ENCODE measurements around the gene ZSCAN5A.
"Not testable (repeated sequence)": the region's sequence is repeated elsewhere in the genome, so short reads cannot be mapped to it uniquely, and the experiment has no call there.

ZSCAN5A gene

DNA sequence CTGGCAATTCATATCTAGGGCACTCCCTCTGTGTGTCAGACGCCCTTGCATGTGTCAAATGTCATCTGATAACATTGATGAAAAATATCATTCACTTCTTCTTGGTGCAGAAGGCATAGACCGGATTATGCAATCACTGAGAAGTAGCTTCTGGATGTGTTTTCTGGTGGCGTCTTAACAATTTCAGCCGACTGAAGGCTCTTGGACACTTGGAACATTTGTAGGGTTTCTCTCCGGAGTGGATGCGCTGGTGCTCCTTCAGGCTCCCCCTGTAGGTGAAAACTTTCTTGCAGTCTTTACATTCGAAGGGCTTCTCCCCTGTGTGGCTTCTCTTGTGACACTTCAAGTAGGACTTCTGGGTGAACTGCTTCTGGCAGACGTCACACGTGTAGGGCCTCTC, 93.2 kb downstream of the ZSCAN5A start:
- not testable (repeated sequence) for H3K4me1 ChIP-seq (ENCODE audit: control insufficient read depth in 1 of 2, insufficient read depth in 2 of 2, low read length in 2 of 2); H2BK12ac ChIP-seq (ENCODE audit: low read length); H3K36me3 ChIP-seq (ENCODE audit: control insufficient read depth in 1 of 2, insufficient read depth in 2 of 2, low read length in 2 of 2); H3K14ac ChIP-seq (ENCODE audit: low read length); H3K79me2 ChIP-seq (ENCODE audit: control insufficient read depth, insufficient read depth, low read length, poor library complexity); H3K9ac ChIP-seq (ENCODE audit: low read length); H3K79me1 ChIP-seq (ENCODE audit: low read length); H4K8ac ChIP-seq (ENCODE audit: low read depth, low read length); H3K27me3 ChIP-seq (ENCODE audit: insufficient read depth, low read length); H3K9me3 ChIP-seq (ENCODE audit: insufficient read depth, low read depth, low read length); H2BK120ac ChIP-seq (ENCODE audit: insufficient read depth, low read length, poor library complexity); H4K91ac ChIP-seq (ENCODE audit: low read depth, low read length); H3K4me3 ChIP-seq (ENCODE audit: low read depth, low read length); H3K4ac ChIP-seq (ENCODE audit: low read depth, low read length); H3K23ac ChIP-seq (ENCODE audit: low read length); H2AK5ac ChIP-seq (ENCODE audit: low read length); H4K12ac ChIP-seq (ENCODE audit: low read depth, low read length); H3K27ac ChIP-seq (ENCODE audit: low read depth, low read length); H3K18ac ChIP-seq (ENCODE audit: low read length); H2AFZ ChIP-seq (ENCODE audit: insufficient read depth, low read length, poor library complexity); H3K4me2 ChIP-seq (ENCODE audit: low read length); H2BK5ac ChIP-seq (ENCODE audit: low read depth, low read length, poor library complexity)
- peak; percentile 8 to 72 for DNase-seq
- no CpG with 5 or more reads among the region's 9 CpGs for WGBS (ENCODE audit: extremely low coverage, insufficient coverage, insufficient read length)

GRCh38 chr19:56218961-56219360, 95.7 kb downstream of the ZSCAN5A start:
- Histone ChIP-seq H3K36me3 (ENCODE audit: control insufficient read depth in 1 of 2, insufficient read depth in 2 of 2, low read length in 2 of 2) (no peaks in the 10 kb centered on the region), H3K4me3 (ENCODE audit: low read depth, low read length) (no peak overlapping the region), H2BK5ac (ENCODE audit: low read depth, low read length, poor library complexity) (no peak overlapping the region), H4K12ac (ENCODE audit: low read depth, low read length) (no peak overlapping the region), H3K27ac (ENCODE audit: low read depth, low read length) (no peak overlapping the region), H3K4me1 (ENCODE audit: control insufficient read depth in 1 of 2, insufficient read depth in 2 of 2, low read length in 2 of 2) (peaks cover 7% of the 10 kb centered on the region in 2 experiments), H3K4me2 (ENCODE audit: low read length) (no peak overlapping the region), H3K79me2 (ENCODE audit: control insufficient read depth, insufficient read depth, low read length, poor library complexity) (peaks cover 1% of the 10 kb centered on the region), H3K79me1 (ENCODE audit: low read length) (peaks cover 4% of the 10 kb centered on the region), H3K23ac (ENCODE audit: low read length) (no peak overlapping the region), H3K9me3 (ENCODE audit: insufficient read depth, low read depth, low read length) (no peaks in the 10 kb centered on the region), H3K9ac (ENCODE audit: low read length) (no peak overlapping the region), H4K91ac (ENCODE audit: low read depth, low read length) (no peak overlapping the region), H2AK5ac (ENCODE audit: low read length) (no peak overlapping the region), H2BK12ac (ENCODE audit: low read length) (no peak overlapping the region), H4K8ac (ENCODE audit: low read depth, low read length) (no peak overlapping the region), H2BK120ac (ENCODE audit: insufficient read depth, low read length, poor library complexity) (no peak overlapping the region), H3K14ac (ENCODE audit: low read length) (no peak overlapping the region), H3K18ac (ENCODE audit: low read length) (no peak overlapping the region), H3K27me3 (ENCODE audit: insufficient read depth, low read length) (no peaks in the 10 kb centered on the region), H3K4ac (ENCODE audit: low read depth, low read length) (no peak overlapping the region), H2AFZ (ENCODE audit: insufficient read depth, low read length, poor library complexity) (no peak overlapping the region)
- DNase-seq, result no peak
- WGBS (ENCODE audit: extremely low coverage, insufficient coverage, insufficient read length), result no CpG with 5 or more reads among the region's 10 CpGs

DNA sequence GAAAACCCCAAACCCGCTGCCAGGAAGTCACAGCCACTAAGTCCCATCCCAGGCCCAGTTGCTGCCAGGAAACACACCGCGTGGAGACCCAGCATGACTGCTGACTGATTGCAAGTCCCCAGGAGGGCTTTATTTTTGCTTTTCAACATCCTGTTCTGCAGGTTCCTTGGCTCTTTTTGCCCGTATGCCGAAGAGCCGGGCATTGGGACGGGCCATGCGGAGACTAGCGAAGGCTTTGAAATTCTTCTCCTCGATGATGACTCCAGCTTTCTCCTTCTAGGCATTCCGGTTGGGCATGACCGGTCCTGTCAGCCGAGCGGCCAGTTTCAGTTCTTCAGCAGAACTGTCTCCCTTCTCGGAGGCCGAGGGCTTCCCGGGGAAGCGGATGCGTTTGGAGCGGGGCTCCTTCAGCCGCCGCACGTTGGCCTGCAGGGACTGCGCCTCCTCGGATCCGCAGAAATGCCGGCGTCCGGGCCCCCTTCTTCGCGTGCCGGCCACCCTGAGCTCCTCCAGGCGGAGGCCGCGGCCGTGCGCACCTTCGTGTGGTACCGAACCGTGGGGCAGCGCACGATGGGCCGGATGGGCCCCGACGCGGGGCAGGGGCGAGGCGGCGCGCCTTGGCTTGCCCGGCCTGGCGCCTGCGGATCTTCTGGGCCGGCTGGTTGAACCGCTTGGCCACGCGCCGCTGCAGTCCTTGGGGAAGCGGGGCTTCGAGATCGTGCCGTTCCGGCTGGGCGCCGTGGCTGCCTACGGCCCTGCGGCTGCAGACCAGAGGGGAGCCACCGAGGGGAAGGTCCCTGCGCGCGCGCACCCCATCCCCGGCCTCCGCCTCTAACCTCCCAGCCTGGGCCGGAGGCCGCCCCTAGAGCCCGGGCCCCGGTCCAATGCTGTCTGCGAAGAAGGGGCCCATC, 97.3 kb downstream of the ZSCAN5A start:
- peak overlapping the region; percentile 25 for H3K4me3 ChIP-seq (ENCODE audit: low read depth, low read length)
- no peak overlapping the region for H3K27ac ChIP-seq (ENCODE audit: low read depth, low read length)
- peak; percentile 56 to 86 for DNase-seq
- peak overlapping the region; percentile 50 for H2AFZ ChIP-seq (ENCODE audit: insufficient read depth, low read length, poor library complexity)
- no peaks in the 10 kb centered on the region for H3K27me3 ChIP-seq (ENCODE audit: insufficient read depth, low read length)
- peaks cover 1% of the 10 kb centered on the region for H3K79me2 ChIP-seq (ENCODE audit: control insufficient read depth, insufficient read depth, low read length, poor library complexity)
- no peak overlapping the region for H2BK120ac ChIP-seq (ENCODE audit: insufficient read depth, low read length, poor library complexity)
- H3K14ac ChIP-seq (ENCODE audit: low read length), result peak overlapping the region; percentile 26
- no CpG with 5 or more reads among the region's 79 CpGs for WGBS (ENCODE audit: extremely low coverage, insufficient coverage, insufficient read length)
- H3K4me1 ChIP-seq (ENCODE audit: control insufficient read depth in 1 of 2, insufficient read depth in 2 of 2, low read length in 2 of 2), result peaks cover 7% of the 10 kb centered on the region in 2 experiments
- H3K9me3 ChIP-seq (ENCODE audit: insufficient read depth, low read depth, low read length), result peaks cover 3% of the 10 kb centered on the region
- H3K4me2 ChIP-seq (ENCODE audit: low read length), result peak overlapping the region; percentile 71
- no peak overlapping the region for H3K23ac ChIP-seq (ENCODE audit: low read length)
- H4K8ac ChIP-seq (ENCODE audit: low read depth, low read length), result peak overlapping the region; percentile 71
- no peak overlapping the region for H3K4ac ChIP-seq (ENCODE audit: low read depth, low read length)
- H2AK5ac ChIP-seq (ENCODE audit: low read length), result no peak overlapping the region
- H4K12ac ChIP-seq (ENCODE audit: low read depth, low read length), result no peak overlapping the region
- H2BK12ac ChIP-seq (ENCODE audit: low read length), result no peak overlapping the region
- H3K79me1 ChIP-seq (ENCODE audit: low read length), result peaks cover 4% of the 10 kb centered on the region
- H2BK5ac ChIP-seq (ENCODE audit: low read depth, low read length, poor library complexity), result no peak overlapping the region
- no peak overlapping the region for H3K9ac ChIP-seq (ENCODE audit: low read length)
- H3K36me3 ChIP-seq (ENCODE audit: control insufficient read depth in 1 of 2, insufficient read depth in 2 of 2, low read length in 2 of 2), result no peaks in the 10 kb centered on the region
- H4K91ac ChIP-seq (ENCODE audit: low read depth, low read length), result no peak overlapping the region
- no peak overlapping the region for H3K18ac ChIP-seq (ENCODE audit: low read length)

DNA sequence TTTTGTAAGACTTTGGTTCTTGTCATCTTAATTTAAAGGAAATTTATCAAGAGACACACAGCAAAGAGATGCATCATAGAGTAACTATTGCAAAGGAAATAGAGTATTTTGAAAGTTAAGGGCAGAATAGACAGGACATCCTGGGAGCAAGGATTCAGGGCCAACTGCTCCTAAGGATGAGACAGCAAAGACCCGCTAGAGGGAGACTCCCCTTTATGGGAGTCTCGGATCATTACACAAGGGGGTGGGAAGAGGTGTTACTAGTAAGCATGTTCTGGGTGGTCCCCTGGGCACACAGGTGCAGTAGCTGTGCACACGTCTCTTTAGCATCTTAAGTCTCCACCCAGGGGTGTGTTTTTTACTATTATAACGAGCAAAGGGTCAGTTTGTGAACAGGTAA, 102.9 kb downstream of the ZSCAN5A start:
- H4K8ac ChIP-seq (ENCODE audit: low read depth, low read length), result no peak overlapping the region
- DNase-seq, result no peak
- H2BK120ac ChIP-seq (ENCODE audit: insufficient read depth, low read length, poor library complexity), result no peak overlapping the region
- H3K14ac ChIP-seq (ENCODE audit: low read length), result no peak overlapping the region
- WGBS (ENCODE audit: extremely low coverage, insufficient coverage, insufficient read length), result no CpG with 5 or more reads among the region's 4 CpGs
- no peak overlapping the region for H3K18ac ChIP-seq (ENCODE audit: low read length)
- H3K27ac ChIP-seq (ENCODE audit: low read depth, low read length), result no peak overlapping the region
- no peaks in the 10 kb centered on the region for H3K79me1 ChIP-seq (ENCODE audit: low read length)
- no peak overlapping the region for H2AK5ac ChIP-seq (ENCODE audit: low read length)
- H3K9ac ChIP-seq (ENCODE audit: low read length), result no peak overlapping the region
- H2AFZ ChIP-seq (ENCODE audit: insufficient read depth, low read length, poor library complexity), result no peak overlapping the region
- no peak overlapping the region for H3K4ac ChIP-seq (ENCODE audit: low read depth, low read length)
- H4K91ac ChIP-seq (ENCODE audit: low read depth, low read length), result no peak overlapping the region
- H2BK12ac ChIP-seq (ENCODE audit: low read length), result no peak overlapping the region
- H3K4me3 ChIP-seq (ENCODE audit: low read depth, low read length), result no peak overlapping the region
- no peaks in the 10 kb centered on the region for H3K4me1 ChIP-seq (ENCODE audit: control insufficient read depth in 1 of 2, insufficient read depth in 2 of 2, low read length in 2 of 2)
- no peak overlapping the region for H2BK5ac ChIP-seq (ENCODE audit: low read depth, low read length, poor library complexity)
- no peak overlapping the region for H3K23ac ChIP-seq (ENCODE audit: low read length)
- H4K12ac ChIP-seq (ENCODE audit: low read depth, low read length), result no peak overlapping the region
- no peaks in the 10 kb centered on the region for H3K79me2 ChIP-seq (ENCODE audit: control insufficient read depth, insufficient read depth, low read length, poor library complexity)
- H3K4me2 ChIP-seq (ENCODE audit: low read length), result no peak overlapping the region
- H3K9me3 ChIP-seq (ENCODE audit: insufficient read depth, low read depth, low read length), result peaks cover 3% of the 10 kb centered on the region
- H3K36me3 ChIP-seq (ENCODE audit: control insufficient read depth in 1 of 2, insufficient read depth in 2 of 2, low read length in 2 of 2), result no peaks in the 10 kb centered on the region
- no peaks in the 10 kb centered on the region for H3K27me3 ChIP-seq (ENCODE audit: insufficient read depth, low read length)
